ENCODE data around the gene TMPRSS9.
A peak's percentile ranks its signal among the peaks of the same experiment; 100 is the strongest.
"Not testable (repeated sequence)": the region's sequence is repeated elsewhere in the genome, so short reads cannot be mapped to it uniquely, and the experiment has no call there.

TMPRSS9 gene

GRCh38 chr19:2468596-2468995, 108.5 kb downstream of the TMPRSS9 start:
- DNase-seq = no peak

- no peak for DNase-seq
Observed at GRCh38 chr19:2469102-2469914, 109.2 kb downstream of the TMPRSS9 start.

- not testable (repeated sequence) for DNase-seq
Observed at GRCh38 chr19:2469915-2470200, 109.8 kb downstream of the TMPRSS9 start.

- DNase-seq = peak; percentile 88
Observed at GRCh38 chr19:2474232-2475017, 114.4 kb downstream of the TMPRSS9 start.

- DNase-seq = peak; percentile 62
Observed at GRCh38 chr19:2475018-2475701, 115.1 kb downstream of the TMPRSS9 start.

All from CD4-positive, alpha-beta T cell treated with Interleukin-21 for 1 hour (primary cell).